Bronchial epithelial cell (primary cell): ENCODE data around the gene ARRB1. TPM values are rescaled to one million over a fixed set of nuclear protein-coding genes. Genes with fewer than 3 reads are reported as not detected.

Experiments used
- DNase-seq: peaks from one replicate; pipeline ENCODE4 v3.0.0-alpha.2; 2010; ENCODE audit warnings: low read depth
- FAIRE-seq: peaks from 2 replicates; lab custom pipeline; 2011; peaks lifted over from hg19 to GRCh38; lab: Jason Lieb, UNC
- H3K27me3 ChIP-seq: 2 replicates; pipeline ENCODE4 v1.5.1; 2011; ENCODE audit warnings: low read length; ENCODE audit not compliant: control insufficient read depth, insufficient read depth
- H3K36me3 ChIP-seq: 2 replicates; pipeline ENCODE4 v1.5.1; 2011; ENCODE audit warnings: low read length; ENCODE audit not compliant: control insufficient read depth, insufficient read depth
- H3K4me3 ChIP-seq: 2 replicates; pipeline ENCODE4 v1.5.1; 2011; ENCODE audit warnings: mild to moderate bottlenecking, low read depth, low read length, control low read depth
- CTCF ChIP-seq: IDR thresholded peaks from 2 replicates; pipeline ENCODE4 v1.5.1; 2011; ENCODE audit warnings: mild to moderate bottlenecking, moderate library complexity, low read length, control low read depth, inconsistent platforms; ENCODE audit not compliant: insufficient read depth, severe bottlenecking
- total RNA-seq: library from RNA; depleted of rRNA; stranded (reverse); fragments of >200 nt; gene quantifications from 2 replicates; pipeline ENCODE4 v1.2.1, GENCODE V29; 2014

Gene ARRB1
- total RNA-seq, 1 donor from 2014 or later: 0.26 TPM

- DNase-seq (peak; percentile 42), FAIRE-seq (no peak)
- Histone ChIP-seq H3K27me3 (no peaks in the 10 kb centered on the region), H3K4me3 (no peak overlapping the region), H3K36me3 (no peaks in the 10 kb centered on the region)
- TF ChIP-seq CTCF: no peak
Observed at GRCh38 chr11:75342966-75343870, 8.2 kb downstream of the ARRB1 start.

- Histone ChIP-seq H3K27me3 (no peaks in the 10 kb centered on the region), H3K36me3 (no peaks in the 10 kb centered on the region), H3K4me3 (no peak overlapping the region)
- FAIRE-seq (no peak), DNase-seq (no peak)
- TF ChIP-seq CTCF: no peak
Observed at GRCh38 chr11:75342231-75342918, 9.1 kb downstream of the ARRB1 start.

- Histone ChIP-seq H3K27me3 (no peaks in the 10 kb centered on the region), H3K36me3 (no peaks in the 10 kb centered on the region), H3K4me3 (no peak overlapping the region)
- no peak for TF ChIP-seq CTCF
- FAIRE-seq: no peak
- no peak for DNase-seq
Observed at GRCh38 chr11:75341612-75342011, 9.8 kb downstream of the ARRB1 start.

GRCh38 chr11:75339685-75340409 is 11.6 kb downstream of the ARRB1 start:
- no peaks in the 10 kb centered on the region for H3K36me3 ChIP-seq
- FAIRE-seq (no peak), DNase-seq (no peak)
- TF ChIP-seq CTCF: no peak
- no peak overlapping the region for H3K4me3 ChIP-seq
- H3K27me3 ChIP-seq: no peaks in the 10 kb centered on the region

- Histone ChIP-seq H3K4me3 (no peak overlapping the region), H3K27me3 (no peaks in the 10 kb centered on the region), H3K36me3 (no peaks in the 10 kb centered on the region)
- FAIRE-seq (no peak), DNase-seq (peak; percentile 25)
- no peak for TF ChIP-seq CTCF
Observed at GRCh38 chr11:75338516-75339208, 12.8 kb downstream of the ARRB1 start.
